GM18517 (cell line): ENCODE measurements around the gene NEK9.

Experiments used
- ATAC-seq: cut with Tn5 transposase; IDR thresholded peaks from one replicate; pipeline ENCODE4 v1.9.1; 2021; ENCODE audit warnings: mild to moderate bottlenecking, moderate library complexity; ENCODE audit not compliant: unreplicated experiment

NEK9 gene

DNA sequence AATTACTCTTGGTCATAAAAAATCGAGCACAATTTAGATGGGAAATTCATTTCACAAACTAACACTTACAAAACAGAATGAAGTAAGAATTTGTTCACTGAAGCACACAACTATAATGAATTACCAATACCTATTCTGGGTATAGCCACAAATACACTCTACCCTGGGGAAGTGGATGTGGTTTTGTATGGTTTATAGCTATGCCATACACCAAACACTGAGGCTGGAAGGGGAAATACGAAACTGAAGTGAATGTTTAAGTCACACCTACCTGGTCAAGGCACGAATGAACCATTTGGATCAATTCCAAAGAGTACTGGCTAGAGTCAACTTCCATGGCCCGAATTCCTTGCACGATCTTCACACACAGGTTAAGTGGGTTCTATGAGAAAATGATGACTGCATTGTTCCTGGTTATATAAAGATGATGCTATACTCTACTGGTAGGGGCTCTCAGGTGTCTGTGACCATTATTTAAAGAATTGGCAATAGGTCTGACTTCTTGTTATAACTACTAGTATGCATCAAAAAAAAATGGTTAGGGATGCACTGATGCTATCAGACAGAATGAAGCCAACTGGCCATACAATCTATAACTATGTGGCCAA, 12.8 kb downstream of the NEK9 start:
- ATAC-seq = no peak

DNA sequence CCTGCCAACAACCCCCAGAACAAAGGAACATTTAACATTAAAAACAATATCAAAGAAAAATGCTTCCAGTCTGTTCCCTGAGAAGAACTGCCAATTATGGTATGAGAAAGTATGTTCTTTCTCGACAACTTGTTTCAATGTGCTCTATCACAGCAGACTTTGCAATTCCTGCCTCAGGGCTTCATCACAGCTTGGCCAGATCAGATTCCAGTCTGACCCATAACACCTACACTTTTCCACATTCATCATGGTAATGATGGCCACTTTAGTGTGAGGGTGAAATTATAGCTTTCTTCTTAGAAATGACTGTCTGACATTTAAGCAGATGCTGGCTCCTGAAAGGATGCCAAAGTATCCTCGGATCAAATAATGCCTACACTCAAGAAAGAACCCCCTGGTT, 17.0 kb downstream of the NEK9 start:
- ATAC-seq = no peak

DNA sequence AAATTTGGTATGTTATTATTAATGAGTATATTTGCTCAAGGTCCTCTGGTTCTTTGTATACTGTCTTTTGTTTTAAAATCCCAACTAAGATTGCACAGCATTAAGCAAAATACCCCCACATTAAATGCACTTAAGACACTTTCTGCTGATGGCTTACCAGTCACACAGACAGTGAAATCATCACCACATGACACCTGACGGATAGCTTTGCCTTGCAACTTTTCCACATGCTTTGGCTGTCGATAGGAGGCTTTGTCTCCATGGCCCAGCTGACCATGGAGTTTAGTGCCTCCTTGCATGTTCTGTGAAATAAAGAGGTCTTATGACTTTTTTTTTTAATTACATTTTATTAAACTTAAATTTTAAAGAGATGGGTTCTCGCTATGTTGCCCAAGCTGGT, 19.7 kb downstream of the NEK9 start:
- ATAC-seq = no peak

DNA sequence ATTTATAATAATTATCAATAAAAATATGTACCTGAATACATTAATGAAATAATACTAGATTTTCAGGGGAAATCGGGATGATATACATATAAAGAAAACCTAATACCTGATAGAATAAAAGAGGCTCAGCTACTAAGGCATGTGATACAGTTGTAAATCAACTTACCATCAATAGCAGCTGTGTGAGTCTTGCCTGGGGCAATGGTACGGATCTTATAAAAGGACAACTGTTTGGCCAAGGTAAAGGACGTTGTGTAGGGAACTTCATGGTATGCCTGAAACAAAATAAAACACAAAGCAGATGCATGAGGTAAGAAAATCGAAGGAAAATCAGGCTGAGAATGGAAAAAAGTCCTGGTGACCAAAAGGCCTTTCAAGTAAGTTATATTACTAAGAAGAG, 25.4 kb downstream of the NEK9 start:
- no peak for ATAC-seq

DNA sequence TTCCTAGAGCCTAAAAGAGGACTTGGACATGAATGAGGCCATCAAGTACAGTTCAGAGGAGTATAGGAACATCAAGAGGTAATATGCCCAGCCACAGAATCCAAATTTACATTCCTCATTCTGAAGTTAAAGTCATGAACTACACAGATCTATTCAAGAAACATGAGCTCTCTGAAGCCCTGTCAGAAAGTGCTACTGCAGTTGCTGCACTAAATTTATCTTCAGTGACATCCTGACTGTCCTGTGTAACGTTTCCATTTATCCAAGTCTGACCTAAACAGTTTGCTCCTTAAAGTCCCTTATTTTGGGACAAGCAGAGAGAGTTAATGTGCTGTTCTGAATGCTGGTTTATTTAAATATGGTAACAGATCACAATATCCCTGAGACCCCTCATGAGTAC, 28.2 kb downstream of the NEK9 start:
- no peak for ATAC-seq

DNA sequence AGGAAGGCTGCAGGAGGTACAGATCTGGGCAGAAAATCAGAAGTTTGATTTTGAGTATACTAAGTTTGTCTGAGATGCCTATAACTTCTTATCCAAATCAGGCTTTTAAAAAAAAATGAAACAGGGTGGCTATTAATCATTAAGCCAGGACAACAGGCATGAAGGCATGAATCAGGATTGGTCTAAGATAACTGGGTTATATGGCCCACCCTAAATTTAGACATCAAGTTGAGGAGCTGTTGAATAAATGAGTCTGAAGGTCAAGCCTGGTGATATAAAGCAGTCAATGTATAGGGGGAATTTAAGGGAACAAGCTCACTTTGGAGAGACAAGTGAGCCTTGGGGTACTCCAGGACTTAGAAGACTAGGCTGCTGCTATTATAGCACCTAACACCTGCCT, 28.6 kb downstream of the NEK9 start:
- no peak for ATAC-seq

DNA sequence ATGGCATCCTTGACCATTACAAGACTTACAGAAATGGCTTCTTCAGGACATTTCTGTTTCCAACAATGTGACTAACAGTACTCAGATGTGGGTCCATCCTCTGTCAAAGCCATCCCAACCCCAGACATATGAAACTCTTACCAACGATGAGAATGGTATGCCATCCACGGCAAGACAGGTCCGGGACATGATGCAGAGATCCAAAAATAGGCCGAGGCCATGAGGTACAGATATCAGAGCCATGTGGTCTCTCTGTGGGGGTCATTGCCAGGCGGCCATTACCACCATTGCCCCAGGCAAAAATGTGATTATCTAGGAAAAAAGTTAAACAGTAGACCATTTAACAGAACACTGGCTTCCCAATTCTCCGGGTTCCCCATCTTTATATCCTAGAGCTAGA, 29.9 kb downstream of the NEK9 start:
- no peak for ATAC-seq

DNA sequence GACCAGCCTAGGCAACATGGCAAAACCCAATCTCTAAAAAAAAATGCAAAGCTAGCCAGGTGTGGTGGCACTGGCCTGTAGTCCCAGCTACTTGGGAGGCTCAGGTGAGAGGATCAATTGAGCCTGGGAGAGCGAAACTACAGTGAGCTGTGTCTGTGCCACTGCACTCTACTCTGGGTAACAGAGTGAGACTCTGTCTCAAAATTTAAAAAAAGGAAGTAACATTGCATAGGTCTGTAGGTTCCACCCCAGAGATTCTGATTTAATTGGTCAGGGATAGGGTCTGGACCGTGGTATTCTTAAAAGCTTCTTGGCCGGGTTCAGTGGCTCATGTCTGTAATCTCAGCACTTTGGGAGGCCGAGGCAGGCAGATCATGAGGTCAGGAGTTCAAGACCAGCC, 31.2 kb downstream of the NEK9 start:
- no peak for ATAC-seq

DNA sequence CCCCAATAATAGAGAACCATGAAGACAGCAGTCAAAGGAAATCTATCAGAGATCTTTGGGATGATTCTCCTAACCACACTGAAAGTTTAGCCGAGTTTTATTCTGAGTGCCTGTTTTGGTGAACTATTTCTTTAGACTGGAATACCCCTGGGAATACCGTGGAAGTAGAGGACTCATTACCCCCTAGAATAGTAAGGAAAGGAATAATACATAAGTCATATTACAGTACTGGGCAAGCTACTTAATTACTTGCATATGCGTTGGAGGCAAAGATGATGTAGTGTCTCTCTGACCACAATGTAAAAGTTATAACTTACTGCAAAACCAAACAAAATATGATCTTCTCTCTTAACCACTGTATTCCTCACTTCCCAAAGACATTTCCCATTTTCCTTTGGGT, 32.0 kb downstream of the NEK9 start:
- ATAC-seq = no peak

DNA sequence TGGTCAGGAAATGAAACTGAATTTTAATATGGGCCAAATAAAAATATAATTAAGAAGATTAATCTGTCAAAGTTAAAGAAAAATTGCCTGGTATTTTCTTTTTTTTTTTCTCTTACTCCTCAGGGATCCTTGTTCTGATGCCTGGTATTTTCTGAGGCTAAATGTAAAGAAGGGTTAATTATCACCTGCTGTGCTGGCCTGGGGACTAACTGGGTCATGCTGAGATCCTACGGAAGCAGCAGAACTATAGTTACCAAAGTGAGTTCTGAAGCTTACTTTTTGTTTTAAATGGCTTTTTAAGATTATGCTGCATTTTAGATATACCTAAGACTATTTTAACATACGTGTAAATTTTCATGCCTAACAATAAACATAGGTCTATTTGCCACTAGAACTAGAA, 34.1 kb downstream of the NEK9 start:
- ATAC-seq = no peak

DNA sequence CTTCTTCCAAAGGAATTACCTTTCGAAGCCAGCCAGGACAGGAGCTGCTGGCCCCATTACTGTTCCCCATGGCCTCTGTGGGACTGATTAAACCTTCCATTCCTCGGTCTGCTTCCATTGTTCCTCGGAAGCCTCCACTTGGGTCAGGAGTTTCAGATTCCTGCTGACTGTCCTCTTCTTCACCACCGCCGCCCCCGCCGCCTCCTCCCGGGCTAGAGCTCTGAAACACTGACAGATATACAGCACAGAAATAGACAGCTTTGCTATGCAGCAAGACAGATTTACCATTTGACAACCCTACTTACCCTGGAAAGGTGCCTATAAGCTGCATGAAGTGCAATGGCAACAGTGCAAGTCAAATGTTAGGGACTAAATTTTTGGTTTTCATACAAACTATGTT, 35.6 kb downstream of the NEK9 start:
- ATAC-seq = no peak

DNA sequence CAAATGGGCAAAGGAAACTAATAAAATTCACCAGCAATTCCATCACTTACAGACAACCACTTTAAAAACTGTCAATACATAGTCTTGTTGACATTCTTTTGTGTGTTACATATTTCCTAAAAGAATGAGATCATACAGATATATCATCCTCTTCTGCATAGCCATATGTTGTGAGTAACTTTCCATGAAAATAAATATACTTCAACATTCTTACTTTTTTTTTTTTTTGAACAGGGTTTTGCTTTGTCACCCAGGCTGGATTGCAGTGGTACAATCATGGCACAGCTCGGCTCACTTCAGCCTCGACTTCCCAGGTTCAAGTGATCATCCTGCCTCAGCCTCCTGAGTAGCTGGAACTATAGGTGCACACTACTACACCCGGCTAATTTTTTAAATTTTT, 36.5 kb downstream of the NEK9 start:
- no peak for ATAC-seq

DNA sequence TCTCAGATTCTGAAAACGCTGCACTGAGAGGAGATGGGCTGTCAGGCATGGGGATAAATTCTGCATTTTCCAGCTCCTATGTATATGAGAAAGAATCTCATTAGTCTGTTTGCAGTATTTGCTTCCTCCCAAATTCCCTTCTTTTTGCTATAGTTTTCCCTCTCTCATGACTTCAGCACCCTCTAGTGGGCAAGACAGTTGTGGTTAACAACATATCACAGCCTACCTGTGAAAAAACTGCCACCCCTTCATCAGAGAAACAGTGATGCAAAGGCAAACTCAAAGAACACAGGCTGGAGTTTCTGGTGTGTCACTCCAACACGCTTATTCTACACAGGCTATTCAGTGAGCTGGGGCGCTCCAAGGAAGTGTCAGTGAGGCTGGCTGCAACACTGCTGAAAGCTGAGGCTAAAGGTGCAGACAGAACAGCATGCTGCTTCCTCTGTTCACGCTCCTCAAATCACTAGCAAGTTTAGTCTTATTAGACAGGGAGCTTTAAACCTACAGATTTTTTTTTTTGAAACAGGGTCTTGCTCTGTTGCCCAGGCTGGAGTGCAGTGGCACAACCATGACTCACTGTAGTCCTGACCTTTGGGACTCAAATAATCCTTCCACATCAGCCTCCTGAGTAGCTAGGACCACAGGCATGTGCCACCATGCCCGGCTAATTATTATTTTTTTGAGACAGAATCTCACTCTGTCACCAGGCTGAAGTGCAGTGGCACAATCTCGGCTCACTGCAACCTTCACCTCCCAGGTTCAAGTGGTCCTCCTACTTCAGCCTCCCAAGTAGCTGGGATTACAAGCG, 38.1 kb downstream of the NEK9 start:
- no peak for ATAC-seq

DNA sequence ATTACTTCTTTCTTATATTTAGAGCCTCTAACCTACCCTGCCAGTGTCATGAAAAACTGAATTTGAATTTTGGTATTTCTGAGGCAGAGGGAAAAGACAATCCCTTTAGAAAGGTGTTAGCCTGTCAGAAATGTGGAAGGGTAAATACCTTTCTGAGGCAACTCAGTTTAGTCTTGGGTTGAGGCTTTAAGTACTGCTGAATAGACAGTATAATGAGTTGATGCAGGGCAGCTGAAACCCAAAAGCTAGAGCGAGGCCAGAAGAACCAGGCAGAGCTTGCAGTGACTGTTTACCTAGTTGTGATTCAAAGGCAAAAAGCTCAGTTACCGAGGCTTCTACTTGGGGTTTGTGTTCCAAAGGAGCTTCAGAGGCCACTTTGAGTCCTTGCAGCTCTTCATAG, 38.7 kb downstream of the NEK9 start:
- no peak for ATAC-seq

DNA sequence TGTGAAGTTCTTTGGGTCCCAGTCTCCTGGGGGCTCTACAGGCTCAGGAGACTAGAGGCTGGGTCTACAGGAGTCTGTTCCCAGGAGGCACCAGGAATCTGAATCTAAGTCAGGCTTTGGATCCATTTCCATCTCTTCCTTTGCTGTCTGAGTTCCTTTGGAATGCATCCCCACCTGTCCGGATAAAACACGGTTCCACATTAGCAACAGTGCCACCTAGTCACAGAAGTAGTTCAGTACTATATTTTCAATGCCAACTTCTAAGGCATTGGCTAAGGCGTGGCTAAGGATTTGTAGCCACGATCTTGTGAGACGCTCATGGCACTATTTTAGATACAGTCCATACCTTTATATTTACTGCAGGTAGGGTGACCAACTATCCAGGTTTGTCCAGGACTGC, 42.3 kb downstream of the NEK9 start:
- no peak for ATAC-seq

DNA sequence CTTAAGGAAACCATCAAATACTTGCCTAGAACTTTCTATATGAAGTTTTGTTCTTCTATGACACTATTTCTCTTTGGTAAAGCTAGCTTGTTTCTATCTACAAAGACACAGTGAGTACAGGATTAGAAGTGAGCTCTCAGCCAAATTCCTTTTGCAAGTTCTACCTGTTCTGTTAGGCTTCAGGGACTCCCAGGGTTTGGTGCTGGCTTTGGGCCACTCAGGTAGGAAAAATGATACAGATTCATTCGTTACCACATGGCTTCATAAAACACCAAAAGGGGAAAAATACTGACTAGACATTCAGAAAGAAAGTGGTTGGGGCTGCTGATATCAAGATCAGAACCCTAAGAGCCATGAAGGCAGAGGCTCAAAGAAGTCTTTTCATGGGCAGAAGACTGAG, 43.6 kb downstream of the NEK9 start:
- ATAC-seq = no peak

DNA sequence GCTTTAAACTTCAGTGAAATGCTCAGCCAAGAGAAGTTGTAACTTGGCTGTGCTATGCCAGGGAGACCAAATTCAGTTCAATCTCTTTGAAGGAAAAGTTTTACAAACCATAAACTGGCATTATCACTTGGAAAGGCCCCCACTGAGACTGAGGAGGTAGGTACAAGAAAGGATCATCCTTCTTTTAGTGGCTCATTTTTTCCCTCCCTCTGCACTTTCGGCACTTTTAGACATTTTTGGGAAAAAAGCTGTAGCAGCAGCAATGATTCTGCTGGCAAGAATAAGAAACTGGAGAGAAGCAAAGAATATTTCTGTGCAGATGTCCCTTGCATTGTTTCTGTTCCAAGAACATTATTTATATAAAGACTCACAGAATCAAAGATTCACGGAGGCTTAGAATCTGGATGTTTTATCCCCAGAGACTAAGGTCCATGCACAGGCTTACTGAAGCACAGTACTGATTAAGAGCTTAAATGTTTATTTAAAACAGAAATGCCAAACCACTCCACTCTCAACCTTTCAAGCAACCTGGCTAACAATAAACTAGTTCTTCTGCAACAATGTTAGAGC, 45.1 kb downstream of the NEK9 start:
- ATAC-seq = no peak

DNA sequence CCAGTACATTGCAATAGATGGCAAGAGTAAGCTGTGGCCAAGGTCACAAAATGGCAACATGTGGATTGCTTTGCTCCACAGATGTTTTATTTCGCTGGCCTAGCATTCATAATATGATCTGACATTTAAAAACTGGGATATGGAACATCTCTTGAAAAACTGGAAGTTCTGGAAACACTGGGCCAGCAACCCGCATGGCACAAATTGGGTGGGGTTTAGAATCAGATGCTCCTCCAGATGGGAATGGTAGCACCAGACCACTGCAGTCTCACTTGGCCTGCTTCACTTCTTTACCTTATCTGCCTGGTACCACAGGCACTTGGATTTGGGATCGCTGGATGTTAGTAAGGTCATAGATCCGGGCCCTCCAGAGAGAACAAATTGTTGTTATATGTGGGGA, 47.3 kb downstream of the NEK9 start:
- ATAC-seq = no peak

DNA sequence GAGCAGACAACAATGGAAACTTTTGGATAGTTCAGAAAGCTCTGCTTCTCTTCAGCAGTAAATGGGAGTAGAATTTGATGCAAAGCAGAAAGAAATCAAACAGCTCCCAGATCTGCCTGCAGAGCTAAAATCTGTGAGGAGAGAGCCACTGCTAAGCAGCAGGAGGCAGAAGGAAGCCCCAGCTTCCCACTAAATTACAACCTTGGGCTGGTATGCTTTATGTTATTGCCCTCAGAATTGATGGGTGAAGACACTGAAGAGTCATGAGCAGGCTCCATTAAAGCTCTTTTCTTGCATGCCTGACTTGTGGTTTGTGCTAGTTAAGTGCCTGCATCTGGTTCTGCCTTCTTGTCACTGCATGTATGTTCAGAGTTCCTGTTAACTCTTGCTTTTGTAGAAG, 49.1 kb downstream of the NEK9 start:
- ATAC-seq = no peak

DNA sequence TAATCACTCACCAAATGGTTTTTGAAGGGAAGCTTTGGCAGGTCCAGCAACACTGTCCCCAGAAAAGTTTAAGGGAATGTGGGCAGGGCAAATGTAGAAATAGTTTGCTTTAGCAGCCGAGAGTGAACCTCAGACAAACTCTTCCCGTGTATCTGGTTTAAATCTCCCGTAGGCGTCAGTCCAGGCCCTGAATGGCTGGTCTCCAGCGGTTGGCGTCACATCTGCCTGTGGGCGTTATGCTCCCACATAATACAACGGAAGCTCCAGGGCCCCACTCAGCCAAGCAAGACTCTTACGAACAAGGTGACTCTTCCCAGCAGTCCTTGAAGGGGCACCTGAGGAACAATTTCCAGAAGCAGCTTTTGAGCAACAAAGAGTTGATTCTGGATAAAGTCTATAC, 56.5 kb downstream of the NEK9 start:
- ATAC-seq = no peak

DNA sequence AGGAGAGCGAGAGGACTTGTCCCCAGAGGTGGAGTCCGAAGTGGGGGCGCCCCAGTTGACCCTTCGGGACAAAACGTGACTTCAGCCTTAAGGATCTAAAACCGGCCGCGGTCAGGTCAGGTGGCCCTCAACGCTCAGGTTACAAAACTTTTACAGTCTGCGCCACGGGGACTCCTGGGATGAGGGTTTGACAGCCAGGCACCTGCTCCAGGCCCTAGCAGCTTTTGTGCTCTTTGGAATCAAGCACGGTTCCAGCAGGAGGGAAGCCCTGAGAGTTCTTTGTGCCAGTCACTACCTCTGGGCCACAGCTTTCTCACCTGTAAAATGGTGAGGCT, 57.1 kb downstream of the NEK9 start:
- ATAC-seq = no peak

DNA sequence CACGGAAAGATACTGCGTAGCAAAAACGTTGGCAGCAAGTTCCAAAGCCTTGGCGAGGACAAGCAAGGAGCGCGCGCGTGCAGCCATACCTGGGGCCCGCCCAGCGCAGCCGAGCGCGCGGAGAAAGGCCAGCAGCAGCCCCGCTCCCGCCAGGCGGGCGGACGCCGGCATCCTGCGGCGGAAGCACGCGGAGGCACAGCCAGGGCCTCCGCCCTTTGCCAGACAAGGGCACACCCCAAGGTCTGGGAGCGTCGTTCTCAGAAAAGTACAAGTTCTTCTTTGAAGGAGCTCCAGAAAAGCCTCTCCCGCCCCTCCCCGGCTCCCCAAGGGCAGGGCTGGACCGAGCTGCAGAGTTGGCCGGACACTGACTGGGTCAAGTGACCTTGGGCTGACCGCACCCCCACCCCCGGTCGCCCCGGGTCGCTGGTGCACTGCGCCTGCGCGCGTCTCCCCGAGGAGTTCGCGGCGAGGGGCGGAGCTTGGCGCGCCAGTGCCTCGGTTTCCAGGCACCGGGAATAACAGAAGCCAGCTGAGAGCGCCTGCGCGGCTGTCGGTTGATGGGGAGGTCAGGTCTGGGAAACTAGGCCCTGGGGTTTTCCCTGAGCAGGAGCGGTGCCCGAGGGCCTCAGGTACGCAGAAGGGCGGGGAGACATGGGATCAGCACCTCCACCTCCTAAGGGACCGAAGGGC, 57.6 kb downstream of the NEK9 start, which contains the start of gene ZC2HC1C:
Gene ZC2HC1C, plus strand, starts transcription at position 521 of the 690 bp plus-strand sequence. CDS start 933 bp downstream, outside the sequence.
- peak; percentile 68 for ATAC-seq
